ENCODE data around the gene SLC6A4. TPM values are rescaled to one million over a fixed set of nuclear protein-coding genes. Genes with fewer than 3 reads are reported as not detected.

Gene SLC6A4
- total RNA-seq, 6 experiments from 2014 or later: not detected

DNA sequence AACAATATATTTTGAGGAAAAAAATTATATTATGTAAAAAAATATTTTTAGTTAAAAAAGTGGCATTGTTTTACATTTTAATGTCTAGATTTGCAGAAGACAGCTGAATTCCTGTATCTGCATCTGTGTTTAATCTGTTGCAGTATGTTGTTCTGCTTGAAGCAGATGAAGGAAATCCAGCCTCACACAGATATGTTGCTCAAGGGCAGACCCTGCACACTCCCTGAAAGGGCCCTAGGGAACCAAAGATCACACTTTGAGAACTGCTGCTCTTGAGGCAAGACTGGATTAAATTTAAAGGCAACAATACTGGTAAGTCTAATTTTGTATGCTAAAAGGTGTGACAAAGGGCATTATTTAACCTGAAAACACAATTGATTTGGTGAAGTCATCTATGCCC, 16.4 kb upstream of the SLC6A4 start:
- no peak overlapping the region for H3K27ac ChIP-seq
- TF ChIP-seq, protein P1, sequence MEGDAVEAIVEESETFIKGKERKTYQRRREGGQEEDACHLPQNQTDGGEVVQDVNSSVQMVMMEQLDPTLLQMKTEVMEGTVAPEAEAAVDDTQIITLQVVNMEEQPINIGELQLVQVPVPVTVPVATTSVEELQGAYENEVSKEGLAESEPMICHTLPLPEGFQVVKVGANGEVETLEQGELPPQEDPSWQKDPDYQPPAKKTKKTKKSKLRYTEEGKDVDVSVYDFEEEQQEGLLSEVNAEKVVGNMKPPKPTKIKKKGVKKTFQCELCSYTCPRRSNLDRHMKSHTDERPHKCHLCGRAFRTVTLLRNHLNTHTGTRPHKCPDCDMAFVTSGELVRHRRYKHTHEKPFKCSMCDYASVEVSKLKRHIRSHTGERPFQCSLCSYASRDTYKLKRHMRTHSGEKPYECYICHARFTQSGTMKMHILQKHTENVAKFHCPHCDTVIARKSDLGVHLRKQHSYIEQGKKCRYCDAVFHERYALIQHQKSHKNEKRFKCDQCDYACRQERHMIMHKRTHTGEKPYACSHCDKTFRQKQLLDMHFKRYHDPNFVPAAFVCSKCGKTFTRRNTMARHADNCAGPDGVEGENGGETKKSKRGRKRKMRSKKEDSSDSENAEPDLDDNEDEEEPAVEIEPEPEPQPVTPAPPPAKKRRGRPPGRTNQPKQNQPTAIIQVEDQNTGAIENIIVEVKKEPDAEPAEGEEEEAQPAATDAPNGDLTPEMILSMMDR (IDR thresholded peaks at IDR 0.05): no peak
- TF ChIP-seq POLR2A (IDR thresholded peaks at IDR 0.05): no peak
- H3K9me3 ChIP-seq: no peaks in the 10 kb centered on the region
- no peak overlapping the region for H3K4me3 ChIP-seq
- DNase-seq: no peak
- intact Hi-C loops (cut with DNase I): no loop called here
- no peak for ATAC-seq
- H3K27me3 ChIP-seq: no peaks in the 10 kb centered on the region
- peaks cover 0 to 11% (median 5%) of the 10 kb centered on the region in 4 donors for H3K4me1 ChIP-seq
- H3K36me3 ChIP-seq: peaks cover 0 to 5% (median 0%) of the 10 kb centered on the region in 4 donors

DNA sequence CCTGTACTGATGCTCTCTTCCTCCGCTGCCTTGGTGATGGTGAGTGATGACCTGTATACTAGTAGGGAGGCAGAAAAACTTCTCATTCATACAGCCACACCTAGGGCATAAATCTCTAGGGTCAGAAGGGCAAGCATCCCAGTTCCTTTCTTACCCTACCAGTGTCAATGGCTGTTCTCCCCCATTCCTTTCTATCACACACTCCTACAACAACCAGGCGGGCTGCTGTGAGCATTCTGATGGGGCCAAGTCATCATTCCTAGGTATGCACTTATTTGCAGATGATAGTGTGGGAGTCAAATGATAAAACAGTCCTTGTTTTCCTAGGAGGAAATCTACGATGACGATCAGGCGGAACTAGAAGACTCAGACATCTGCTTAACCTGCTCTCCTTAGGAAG, 14.0 kb upstream of the SLC6A4 start:
- H3K36me3 ChIP-seq: peaks cover 0 to 5% (median 0%) of the 10 kb centered on the region in 4 donors
- no peak overlapping the region for H3K4me3 ChIP-seq
- WGBS (ENCODE audit: insufficient coverage, low coverage, low lambda C conversion rate, missing lambda C conversion rate): 91% methylated on average over 4 of the region's 5 CpGs
- ATAC-seq: peak in 1 of 4 donors; percentile 17
- H3K9me3 ChIP-seq: no peaks in the 10 kb centered on the region
- TF ChIP-seq, protein P1 (IDR thresholded peaks at IDR 0.05): no peak
- TF ChIP-seq POLR2A (IDR thresholded peaks at IDR 0.05): no peak
- no peak for DNase-seq
- intact Hi-C loops (cut with DNase I): no loop called here
- peaks cover 0 to 11% (median 5%) of the 10 kb centered on the region in 4 donors for H3K4me1 ChIP-seq
- H3K27ac ChIP-seq: peak overlapping the region in 1 of 3 donors; percentile 39
- H3K27me3 ChIP-seq: no peaks in the 10 kb centered on the region

DNA sequence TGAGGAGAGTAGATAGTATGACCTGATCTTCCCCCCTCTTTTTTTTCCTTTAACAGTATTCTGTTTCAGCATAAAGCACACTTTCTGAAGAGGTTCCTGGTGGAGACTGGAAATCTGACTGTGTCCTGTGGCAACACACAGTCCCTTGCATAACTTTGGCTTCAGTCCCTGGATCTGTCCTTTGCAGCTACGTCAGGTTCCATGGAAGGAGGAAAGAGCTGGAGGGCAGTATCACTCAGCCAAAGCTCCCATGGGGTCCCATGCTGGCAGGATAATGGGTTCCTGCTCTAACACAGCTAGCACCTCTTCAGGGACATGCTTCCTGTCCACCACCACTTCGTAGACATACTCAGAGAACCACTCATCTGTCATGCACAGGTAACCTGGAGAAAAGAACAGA, 13.3 kb upstream of the SLC6A4 start:
- H3K27me3 ChIP-seq: no peaks in the 10 kb centered on the region
- H3K27ac ChIP-seq: peak overlapping the region in 1 of 3 donors; percentile 39
- ATAC-seq (peak; percentile 93 to 98 (median 96)), DNase-seq (peak in 1 of 3 donors; percentile 78)
- H3K36me3 ChIP-seq: peaks cover 0 to 5% (median 0%) of the 10 kb centered on the region in 4 donors
- H3K4me1 ChIP-seq: peaks cover 0 to 11% (median 5%) of the 10 kb centered on the region in 4 donors
- no peak overlapping the region for H3K4me3 ChIP-seq
- intact Hi-C loops (cut with DNase I): no loop called here
- TF ChIP-seq, protein P1 (IDR thresholded peaks at IDR 0.05): no peak
- TF ChIP-seq POLR2A (IDR thresholded peaks at IDR 0.05): no peak
- WGBS (ENCODE audit: insufficient coverage, low coverage, low lambda C conversion rate, missing lambda C conversion rate): 60% methylated on average over 2 of the region's 2 CpGs
- H3K9me3 ChIP-seq: no peaks in the 10 kb centered on the region

DNA sequence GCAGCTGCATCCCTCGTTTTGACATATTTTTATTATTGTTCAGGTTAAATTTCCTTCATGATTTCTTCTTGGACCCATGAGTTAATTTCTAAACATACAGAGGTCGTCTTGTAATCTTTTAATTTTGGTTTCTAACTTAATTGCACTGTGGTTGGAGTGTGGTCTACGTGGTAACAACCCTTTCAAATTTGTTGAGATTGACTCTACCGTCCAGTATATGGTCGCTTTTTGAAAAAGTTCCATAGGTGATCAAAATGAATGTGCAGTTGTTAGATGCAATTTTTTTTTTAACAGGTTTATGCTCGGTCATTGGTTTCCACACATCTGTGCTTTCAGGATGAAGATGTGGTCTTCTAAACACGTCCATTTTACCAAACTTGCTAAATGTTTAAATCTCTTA, 11.0 kb upstream of the SLC6A4 start:
- no peaks in the 10 kb centered on the region for H3K9me3 ChIP-seq
- H3K36me3 ChIP-seq: peaks cover 0 to 5% (median 0%) of the 10 kb centered on the region in 4 donors
- no peak for ATAC-seq
- no peaks in the 10 kb centered on the region for H3K27me3 ChIP-seq
- DNase-seq: no peak
- intact Hi-C loops (cut with DNase I): no loop called here
- H3K4me1 ChIP-seq: peaks cover 0 to 20% (median 6%) of the 10 kb centered on the region in 4 donors
- 64% methylated on average over 5 of the region's 7 CpGs for WGBS (ENCODE audit: insufficient coverage, low coverage, low lambda C conversion rate, missing lambda C conversion rate)
- TF ChIP-seq, protein P1 (IDR thresholded peaks at IDR 0.05): no peak
- no peak for TF ChIP-seq POLR2A (IDR thresholded peaks at IDR 0.05)
- no peak overlapping the region for H3K27ac ChIP-seq
- no peak overlapping the region for H3K4me3 ChIP-seq
